SK-N-SH treated with all-trans-retinoic acid at 6 μM for 48 hours (cell line): ENCODE measurements around the gene ONECUT3.

ENCODE experiments used
- ATAC-seq: fragments of 200-7000 bp; cut with Tn5 transposase; 3 replicates; pipeline ENCODE4 v1.9.1; 2020; ENCODE audit warnings: mild to moderate bottlenecking, moderate library complexity
- ARNTL ChIP-seq: fragments of 450-650 bp; formaldehyde crosslinking; IDR thresholded peaks from 2 replicates; pipeline ENCODE4 v1.5.0; 2020; ENCODE audit warnings: low read depth, mild to moderate bottlenecking, moderate library complexity, borderline replicate concordance
- BACH2 ChIP-seq: fragments of 250-450 bp; sonication (Bioruptor Pico); IDR thresholded peaks from 2 replicates; pipeline ENCODE4 v1.9.0; 2021; ENCODE audit warnings: mild to moderate bottlenecking, borderline replicate concordance
- CSDC2 ChIP-seq: fragments of 250-450 bp; sonication (Bioruptor Pico); IDR thresholded peaks from 2 replicates; pipeline ENCODE4 v1.5.0; 2020; ENCODE audit warnings: mild to moderate bottlenecking, moderate library complexity
- ESRRG ChIP-seq: fragments of 250-450 bp; sonication (Bioruptor Pico); IDR thresholded peaks from 2 replicates; pipeline ENCODE4 v1.6.1; 2021; ENCODE audit warnings: mild to moderate bottlenecking
- GLIS3 ChIP-seq: fragments of 250-450 bp; sonication (Bioruptor Pico); IDR thresholded peaks from 2 replicates; pipeline ENCODE4 v1.5.0; 2020; ENCODE audit warnings: mild to moderate bottlenecking, moderate library complexity
- ISL1 ChIP-seq: fragments of 250-450 bp; sonication (Bioruptor Pico); IDR thresholded peaks from 2 replicates; pipeline ENCODE4 v2.1.2; 2022; ENCODE audit warnings: mild to moderate bottlenecking, moderate library complexity
- OSR1 ChIP-seq: fragments of 250-450 bp; sonication (Bioruptor Pico); IDR thresholded peaks from 2 replicates; pipeline ENCODE4 v1.8.0; 2022; ENCODE audit warnings: moderate library complexity, mild to moderate bottlenecking, inconsistent platforms
- PPARA ChIP-seq: fragments of 250-450 bp; sonication (Bioruptor Pico); IDR thresholded peaks from 2 replicates; pipeline ENCODE4 v1.5.0; 2020; ENCODE audit warnings: mild to moderate bottlenecking, borderline replicate concordance
- RARB ChIP-seq: fragments of 250-450 bp; sonication (Bioruptor Pico); IDR thresholded peaks from 2 replicates; pipeline ENCODE4 v1.8.0; 2021; ENCODE audit warnings: mild to moderate bottlenecking, moderate library complexity
- SNAI2 ChIP-seq: fragments of 250-450 bp; sonication (Bioruptor Pico); IDR thresholded peaks from 2 replicates; pipeline ENCODE4 v1.5.0; 2020; ENCODE audit warnings: mild to moderate bottlenecking, moderate library complexity
- TCF4 ChIP-seq: fragments of 250-450 bp; sonication (Bioruptor Pico); IDR thresholded peaks from 2 replicates; pipeline ENCODE4 v1.8.0; 2021; ENCODE audit warnings: mild to moderate bottlenecking, moderate library complexity, borderline replicate concordance
- TOX ChIP-seq: fragments of 250-450 bp; sonication (Bioruptor Pico); IDR thresholded peaks from 2 replicates; pipeline ENCODE4 v1.8.0; 2021; ENCODE audit warnings: mild to moderate bottlenecking, moderate library complexity, borderline replicate concordance
- ZFP3 ChIP-seq: fragments of 250-450 bp; sonication (Bioruptor Pico); IDR thresholded peaks from 2 replicates; pipeline ENCODE4 v1.5.0; 2020; ENCODE audit warnings: mild to moderate bottlenecking, moderate library complexity
- ZFP30 ChIP-seq: fragments of 450-650 bp; formaldehyde crosslinking; IDR thresholded peaks from 2 replicates; pipeline ENCODE4 v1.5.0; 2022; ENCODE audit warnings: mild to moderate bottlenecking, moderate library complexity
- ZNF8 ChIP-seq: fragments of 450-650 bp; formaldehyde crosslinking; IDR thresholded peaks from 2 replicates; pipeline ENCODE4 v1.5.0; 2020; ENCODE audit warnings: mild to moderate bottlenecking, moderate library complexity
- TF ChIP-seq, protein P1 (sequence below): fragments of 250-450 bp; sonication (Bioruptor Pico); IDR thresholded peaks from 2 replicates; pipeline ENCODE4 v1.8.0; 2020; ENCODE audit warnings: mild to moderate bottlenecking, moderate library complexity, borderline replicate concordance
- TF ChIP-seq, protein P2 (sequence below): fragments of 250-450 bp; sonication (Bioruptor Pico); IDR thresholded peaks from 2 replicates; pipeline ENCODE4 v1.5.0; 2020; ENCODE audit warnings: mild to moderate bottlenecking, moderate library complexity
- TF ChIP-seq, protein P3 (sequence below): fragments of 250-450 bp; sonication (Bioruptor Pico); IDR thresholded peaks from 2 replicates; pipeline ENCODE4 v1.5.1; 2021; ENCODE audit warnings: mild to moderate bottlenecking, moderate library complexity
- TF ChIP-seq, protein P4 (sequence below): fragments of 250-450 bp; sonication (Bioruptor Pico); IDR thresholded peaks from 2 replicates; pipeline ENCODE4 v1.8.0; 2021; ENCODE audit warnings: low read depth, mild to moderate bottlenecking, moderate library complexity, borderline replicate concordance
- TF ChIP-seq, protein P5 (sequence below): fragments of 250-450 bp; sonication (Bioruptor Pico); IDR thresholded peaks from 2 replicates; pipeline ENCODE4 v1.5.1; 2020; ENCODE audit warnings: low read depth, mild to moderate bottlenecking, moderate library complexity

Gene ONECUT3

DNA sequence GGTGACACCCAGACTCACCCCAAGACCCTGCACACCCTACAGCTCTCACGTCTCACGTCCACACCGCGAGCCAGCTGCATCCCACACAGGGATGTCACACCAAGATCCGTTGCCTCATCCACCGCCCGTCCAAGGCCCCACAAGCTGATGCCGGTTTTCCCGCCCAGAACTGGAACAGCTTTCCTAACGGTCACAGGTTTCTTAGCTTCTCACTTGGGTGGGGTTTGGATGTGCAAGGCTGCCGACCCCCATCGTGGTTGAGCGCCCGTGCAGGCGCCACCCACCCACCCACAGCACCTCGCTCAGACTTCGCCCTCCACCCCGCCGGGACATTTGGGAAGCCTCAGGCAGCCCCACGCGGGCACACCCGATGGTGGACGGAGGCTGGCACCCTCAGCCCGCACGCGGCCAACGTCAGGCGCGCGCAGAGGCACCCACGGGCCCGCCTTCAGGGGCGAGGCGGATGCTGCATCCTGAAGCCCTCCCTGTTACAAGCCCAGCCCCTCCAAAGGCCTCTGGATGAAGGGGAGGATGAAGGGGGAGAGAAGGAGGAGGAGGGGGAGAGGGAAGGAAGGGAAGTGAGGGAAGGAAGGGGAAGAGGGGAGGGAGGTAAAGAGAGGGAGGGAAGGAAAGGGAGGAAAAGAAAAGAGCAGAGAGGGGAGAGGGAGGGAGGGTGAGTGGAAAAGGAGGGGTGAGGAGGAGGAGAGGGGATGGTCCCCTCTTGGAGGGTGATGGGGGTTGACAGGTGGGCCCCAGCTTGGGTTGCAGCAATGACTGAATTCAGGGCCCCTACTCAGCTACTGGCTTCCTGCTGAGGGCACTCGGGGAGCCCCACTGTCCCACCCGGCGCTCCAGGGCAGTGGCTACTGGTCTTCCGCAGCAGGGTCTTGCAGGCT lies 12.8 kb downstream of the ONECUT3 start (continued):
- no peak for TF ChIP-seq ARNTL (CRISPR knock-in tag)
- TF ChIP-seq ZFP30 (CRISPR knock-in tag) = no peak
- TF ChIP-seq TCF4 (CRISPR knock-in tag) = no peak
- no peak for TF ChIP-seq ESRRG
- TF ChIP-seq, all 23 proteins: peak for 0

DNA sequence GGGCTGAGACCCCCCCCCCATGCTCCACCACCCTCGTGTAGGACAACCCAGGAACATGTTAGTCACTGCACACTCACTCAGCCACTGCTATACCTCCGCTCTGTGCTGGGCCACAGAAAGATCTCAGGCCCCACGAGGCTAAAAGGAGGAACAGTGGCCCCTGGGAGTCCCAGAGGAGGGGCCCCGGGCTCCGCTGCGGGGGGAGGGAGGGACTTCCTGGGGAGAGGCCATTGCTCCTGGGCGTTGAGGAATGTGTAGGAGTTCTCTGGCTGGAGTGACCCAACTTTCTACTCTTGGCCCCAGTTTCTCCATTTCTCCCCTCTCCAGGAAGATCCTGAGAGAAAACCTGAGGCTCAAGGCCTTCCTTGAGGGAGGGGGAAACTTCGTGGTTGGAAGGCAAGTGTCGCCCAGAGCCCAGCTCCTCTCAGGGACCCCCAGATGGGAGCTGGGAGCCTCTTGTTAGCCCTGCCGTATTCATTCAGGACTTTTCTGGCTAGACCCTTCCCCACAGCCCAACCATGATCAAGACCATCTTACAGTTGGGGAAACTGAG lies 13.6 kb downstream of the ONECUT3 start:
- no peak for ATAC-seq
- TF ChIP-seq ZFP3 (CRISPR knock-in tag) = peak; percentile 98
- TF ChIP-seq, protein P1, sequence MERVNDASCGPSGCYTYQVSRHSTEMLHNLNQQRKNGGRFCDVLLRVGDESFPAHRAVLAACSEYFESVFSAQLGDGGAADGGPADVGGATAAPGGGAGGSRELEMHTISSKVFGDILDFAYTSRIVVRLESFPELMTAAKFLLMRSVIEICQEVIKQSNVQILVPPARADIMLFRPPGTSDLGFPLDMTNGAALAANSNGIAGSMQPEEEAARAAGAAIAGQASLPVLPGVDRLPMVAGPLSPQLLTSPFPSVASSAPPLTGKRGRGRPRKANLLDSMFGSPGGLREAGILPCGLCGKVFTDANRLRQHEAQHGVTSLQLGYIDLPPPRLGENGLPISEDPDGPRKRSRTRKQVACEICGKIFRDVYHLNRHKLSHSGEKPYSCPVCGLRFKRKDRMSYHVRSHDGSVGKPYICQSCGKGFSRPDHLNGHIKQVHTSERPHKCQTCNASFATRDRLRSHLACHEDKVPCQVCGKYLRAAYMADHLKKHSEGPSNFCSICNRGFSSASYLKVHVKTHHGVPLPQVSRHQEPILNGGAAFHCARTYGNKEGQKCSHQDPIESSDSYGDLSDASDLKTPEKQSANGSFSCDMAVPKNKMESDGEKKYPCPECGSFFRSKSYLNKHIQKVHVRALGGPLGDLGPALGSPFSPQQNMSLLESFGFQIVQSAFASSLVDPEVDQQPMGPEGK = no peak

DNA sequence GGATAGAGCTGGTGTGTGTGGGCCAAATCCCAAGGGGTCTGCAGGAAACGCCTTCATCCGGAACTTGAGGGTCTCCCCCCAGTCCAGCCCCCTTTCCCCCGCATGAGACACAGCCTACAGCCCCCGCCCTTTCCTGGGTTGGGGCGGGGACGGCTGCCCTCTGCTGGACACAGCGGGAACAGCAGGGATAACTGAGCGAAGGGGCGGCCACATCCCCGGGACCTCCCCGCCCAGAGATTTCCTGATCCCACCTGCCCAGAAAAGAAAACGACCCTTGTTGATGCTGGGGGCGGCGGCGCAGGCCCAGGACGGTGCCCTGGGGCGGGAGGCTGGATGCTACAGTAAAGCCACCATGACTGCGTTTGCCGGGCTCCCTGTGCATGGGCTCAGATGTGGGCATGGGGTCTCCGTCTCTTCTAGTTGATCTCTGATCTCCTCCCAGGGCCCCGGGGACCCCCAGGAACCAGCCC lies 14.2 kb downstream of the ONECUT3 start:
- TF ChIP-seq, protein P2, sequence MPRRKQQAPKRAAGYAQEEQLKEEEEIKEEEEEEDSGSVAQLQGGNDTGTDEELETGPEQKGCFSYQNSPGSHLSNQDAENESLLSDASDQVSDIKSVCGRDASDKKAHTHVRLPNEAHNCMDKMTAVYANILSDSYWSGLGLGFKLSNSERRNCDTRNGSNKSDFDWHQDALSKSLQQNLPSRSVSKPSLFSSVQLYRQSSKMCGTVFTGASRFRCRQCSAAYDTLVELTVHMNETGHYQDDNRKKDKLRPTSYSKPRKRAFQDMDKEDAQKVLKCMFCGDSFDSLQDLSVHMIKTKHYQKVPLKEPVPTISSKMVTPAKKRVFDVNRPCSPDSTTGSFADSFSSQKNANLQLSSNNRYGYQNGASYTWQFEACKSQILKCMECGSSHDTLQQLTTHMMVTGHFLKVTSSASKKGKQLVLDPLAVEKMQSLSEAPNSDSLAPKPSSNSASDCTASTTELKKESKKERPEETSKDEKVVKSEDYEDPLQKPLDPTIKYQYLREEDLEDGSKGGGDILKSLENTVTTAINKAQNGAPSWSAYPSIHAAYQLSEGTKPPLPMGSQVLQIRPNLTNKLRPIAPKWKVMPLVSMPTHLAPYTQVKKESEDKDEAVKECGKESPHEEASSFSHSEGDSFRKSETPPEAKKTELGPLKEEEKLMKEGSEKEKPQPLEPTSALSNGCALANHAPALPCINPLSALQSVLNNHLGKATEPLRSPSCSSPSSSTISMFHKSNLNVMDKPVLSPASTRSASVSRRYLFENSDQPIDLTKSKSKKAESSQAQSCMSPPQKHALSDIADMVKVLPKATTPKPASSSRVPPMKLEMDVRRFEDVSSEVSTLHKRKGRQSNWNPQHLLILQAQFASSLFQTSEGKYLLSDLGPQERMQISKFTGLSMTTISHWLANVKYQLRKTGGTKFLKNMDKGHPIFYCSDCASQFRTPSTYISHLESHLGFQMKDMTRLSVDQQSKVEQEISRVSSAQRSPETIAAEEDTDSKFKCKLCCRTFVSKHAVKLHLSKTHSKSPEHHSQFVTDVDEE (CRISPR knock-in tag) = no peak
- no peak for TF ChIP-seq TOX
- TF ChIP-seq ESRRG = no peak
- TF ChIP-seq ARNTL (CRISPR knock-in tag) = no peak
- TF ChIP-seq, protein P3, sequence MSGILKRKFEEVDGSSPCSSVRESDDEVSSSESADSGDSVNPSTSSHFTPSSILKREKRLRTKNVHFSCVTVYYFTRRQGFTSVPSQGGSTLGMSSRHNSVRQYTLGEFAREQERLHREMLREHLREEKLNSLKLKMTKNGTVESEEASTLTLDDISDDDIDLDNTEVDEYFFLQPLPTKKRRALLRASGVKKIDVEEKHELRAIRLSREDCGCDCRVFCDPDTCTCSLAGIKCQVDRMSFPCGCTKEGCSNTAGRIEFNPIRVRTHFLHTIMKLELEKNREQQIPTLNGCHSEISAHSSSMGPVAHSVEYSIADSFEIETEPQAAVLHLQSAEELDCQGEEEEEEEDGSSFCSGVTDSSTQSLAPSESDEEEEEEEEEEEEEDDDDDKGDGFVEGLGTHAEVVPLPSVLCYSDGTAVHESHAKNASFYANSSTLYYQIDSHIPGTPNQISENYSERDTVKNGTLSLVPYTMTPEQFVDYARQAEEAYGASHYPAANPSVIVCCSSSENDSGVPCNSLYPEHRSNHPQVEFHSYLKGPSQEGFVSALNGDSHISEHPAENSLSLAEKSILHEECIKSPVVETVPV = no peak
- TF ChIP-seq, protein P1 = no peak
- TF ChIP-seq, protein P4, sequence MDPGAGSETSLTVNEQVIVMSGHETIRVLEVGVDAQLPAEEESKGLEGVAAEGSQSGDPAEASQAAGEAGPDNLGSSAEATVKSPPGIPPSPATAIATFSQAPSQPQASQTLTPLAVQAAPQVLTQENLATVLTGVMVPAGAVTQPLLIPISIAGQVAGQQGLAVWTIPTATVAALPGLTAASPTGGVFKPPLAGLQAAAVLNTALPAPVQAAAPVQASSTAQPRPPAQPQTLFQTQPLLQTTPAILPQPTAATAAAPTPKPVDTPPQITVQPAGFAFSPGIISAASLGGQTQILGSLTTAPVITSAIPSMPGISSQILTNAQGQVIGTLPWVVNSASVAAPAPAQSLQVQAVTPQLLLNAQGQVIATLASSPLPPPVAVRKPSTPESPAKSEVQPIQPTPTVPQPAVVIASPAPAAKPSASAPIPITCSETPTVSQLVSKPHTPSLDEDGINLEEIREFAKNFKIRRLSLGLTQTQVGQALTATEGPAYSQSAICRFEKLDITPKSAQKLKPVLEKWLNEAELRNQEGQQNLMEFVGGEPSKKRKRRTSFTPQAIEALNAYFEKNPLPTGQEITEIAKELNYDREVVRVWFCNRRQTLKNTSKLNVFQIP (CRISPR knock-in tag) = no peak
- no peak for TF ChIP-seq GLIS3 (CRISPR knock-in tag)
- TF ChIP-seq ZFP30 (CRISPR knock-in tag) = no peak
- no peak for TF ChIP-seq RARB (CRISPR knock-in tag)
- TF ChIP-seq ZFP3 (CRISPR knock-in tag) = no peak

DNA sequence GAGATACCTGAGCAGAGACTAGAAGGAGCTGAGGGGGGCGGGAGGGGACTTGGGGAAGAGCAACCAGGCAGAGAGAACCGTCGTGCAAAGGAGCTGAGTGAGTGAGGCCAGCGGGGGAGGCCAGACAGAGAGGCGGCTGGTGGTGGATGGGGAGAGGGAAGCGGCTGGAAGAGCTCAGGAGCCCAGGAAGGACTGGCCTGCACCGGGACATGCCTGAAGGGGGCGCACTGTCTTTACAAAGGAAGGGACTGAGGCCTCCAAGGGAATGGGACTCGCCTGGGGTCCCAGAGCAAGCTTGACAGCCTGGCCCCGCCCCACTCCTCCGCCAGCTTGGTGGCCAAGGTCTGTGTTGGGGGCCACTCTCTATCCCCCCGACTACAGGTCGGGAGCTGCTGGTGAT lies 14.9 kb downstream of the ONECUT3 start:
- ATAC-seq = peak; percentile 41; the same call in 2 of the 3 replicates
- TF ChIP-seq ZNF8 (CRISPR knock-in tag) = no peak
- TF ChIP-seq, protein P5, sequence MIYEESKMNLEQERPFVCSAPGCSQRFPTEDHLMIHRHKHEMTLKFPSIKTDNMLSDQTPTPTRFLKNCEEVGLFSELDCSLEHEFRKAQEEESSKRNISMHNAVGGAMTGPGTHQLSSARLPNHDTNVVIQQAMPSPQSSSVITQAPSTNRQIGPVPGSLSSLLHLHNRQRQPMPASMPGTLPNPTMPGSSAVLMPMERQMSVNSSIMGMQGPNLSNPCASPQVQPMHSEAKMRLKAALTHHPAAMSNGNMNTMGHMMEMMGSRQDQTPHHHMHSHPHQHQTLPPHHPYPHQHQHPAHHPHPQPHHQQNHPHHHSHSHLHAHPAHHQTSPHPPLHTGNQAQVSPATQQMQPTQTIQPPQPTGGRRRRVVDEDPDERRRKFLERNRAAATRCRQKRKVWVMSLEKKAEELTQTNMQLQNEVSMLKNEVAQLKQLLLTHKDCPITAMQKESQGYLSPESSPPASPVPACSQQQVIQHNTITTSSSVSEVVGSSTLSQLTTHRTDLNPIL (CRISPR knock-in tag) = no peak
- TF ChIP-seq OSR1 (CRISPR knock-in tag) = no peak
- TF ChIP-seq ISL1 (CRISPR knock-in tag) = no peak
- TF ChIP-seq TCF4 (CRISPR knock-in tag) = no peak
- TF ChIP-seq, protein P3 = no peak
- no peak for TF ChIP-seq BACH2
- no peak for TF ChIP-seq GLIS3 (CRISPR knock-in tag)
- no peak for TF ChIP-seq ESRRG
- TF ChIP-seq TOX = no peak
- TF ChIP-seq PPARA = no peak
- TF ChIP-seq ZFP30 (CRISPR knock-in tag) = no peak
- no peak for TF ChIP-seq CSDC2 (CRISPR knock-in tag)
- TF ChIP-seq SNAI2 (CRISPR knock-in tag) = no peak
- no peak for TF ChIP-seq ARNTL (CRISPR knock-in tag)

More for the DNA sequence above, 14.2 kb downstream of the ONECUT3 start:
- peak; percentile 77 for ATAC-seq
